Colonic mucosa (tissue), 4 donors: ENCODE data around the gene SPESP1. TPM values are rescaled to one million over a fixed set of nuclear protein-coding genes. Genes with fewer than 3 reads are reported as not detected.

Experiments
- DNase-seq: peaks from one replicate; pipeline ENCODE4 v3.0.0-alpha.2; 2020
- H3K27ac ChIP-seq: fragments of 200-600 bp; one replicate; pipeline ENCODE4 v1.8.0; 2021
- H3K27me3 ChIP-seq: fragments of 200-600 bp; one replicate; pipeline ENCODE4 v1.8.0; 2021
- H3K36me3 ChIP-seq: fragments of 200-600 bp; one replicate; pipeline ENCODE4 v1.8.0; 2021
- H3K4me1 ChIP-seq: fragments of 200-600 bp; one replicate; pipeline ENCODE4 v1.8.0; 2021; ENCODE audit warnings: mild to moderate bottlenecking
- H3K4me3 ChIP-seq: fragments of 200-600 bp; one replicate; pipeline ENCODE4 v1.8.0; 2021
- H3K9ac ChIP-seq, 2 donors: one replicate each; pipeline ENCODE4 v1.7.0; 2013; ENCODE audit warnings: control low read depth in 2 of 2, low read depth in 2 of 2, low read length in 2 of 2
- H3K9me3 ChIP-seq: fragments of 200-600 bp; one replicate; pipeline ENCODE4 v1.8.0; 2021
- CTCF ChIP-seq: fragments of 200-600 bp; IDR thresholded peaks from one replicate; pipeline ENCODE4 v1.8.0; 2022; ENCODE audit warnings: antibody characterized with exemption, mild to moderate bottlenecking
- intact Hi-C: fragments of 100-400 bp; cut with DNase I; formaldehyde crosslinking; loops from one replicate; pipeline ENCODE4 v1.14.1; 2022
- total RNA-seq, 2 donors: library from RNA; stranded (reverse); fragmentation: NEBNext Ultra II Directional in 1 of 2; extraction: Animal tissue kit (Norgen Biotek cat#: 25700) in 1 of 2; gene quantifications; one replicate each; pipeline ENCODE4 v1.2.1, GENCODE V29; 2021
- donor health status: healthy.
- donor health status: DM: no; HTN: no; CAD: no.
- donor health status: DM: no; HTN: no; CAD: no.

Gene SPESP1
- total RNA-seq, 2 donors from 2014 or later: 4.2 to 5.9 TPM

GRCh38 chr15:68933001-68933400 is 2.7 kb downstream of the SPESP1 start:
- Histone ChIP-seq H3K27ac (no peak overlapping the region), H3K36me3 (no peaks in the 10 kb centered on the region), H3K9ac (no peak overlapping the region), H3K27me3 (no peaks in the 10 kb centered on the region), H3K4me1 (no peaks in the 10 kb centered on the region), H3K4me3 (no peak overlapping the region), H3K9me3 (no peaks in the 10 kb centered on the region)
- intact Hi-C loops: no loop called here
- DNase-seq: no peak
- no peak for TF ChIP-seq CTCF

DNA sequence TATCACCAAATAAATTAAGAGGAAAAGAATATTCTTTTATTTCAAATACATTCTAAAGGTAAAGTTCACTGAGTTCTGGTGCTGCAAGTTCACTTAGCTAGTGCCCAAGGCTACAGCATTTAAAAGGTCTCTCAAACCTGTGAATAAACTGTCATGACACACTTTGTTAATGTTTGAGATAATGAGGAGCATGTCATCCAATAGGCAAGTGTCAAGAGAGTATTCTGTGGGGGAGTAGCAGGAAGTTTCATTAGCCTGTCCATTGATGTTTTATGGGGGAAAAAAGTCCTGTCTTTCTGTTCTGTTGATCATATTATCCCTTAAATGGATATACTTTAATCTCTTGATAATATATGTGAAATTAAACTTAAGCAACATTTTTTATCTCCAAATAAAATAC is 4.0 kb downstream of the SPESP1 start:
- intact Hi-C loops: no loop called here
- TF ChIP-seq CTCF: no peak
- Histone ChIP-seq H3K4me3 (no peak overlapping the region), H3K36me3 (no peaks in the 10 kb centered on the region), H3K27me3 (no peaks in the 10 kb centered on the region), H3K4me1 (no peaks in the 10 kb centered on the region), H3K9ac (no peak overlapping the region), H3K9me3 (no peaks in the 10 kb centered on the region), H3K27ac (no peak overlapping the region)
- DNase-seq: no peak

DNA sequence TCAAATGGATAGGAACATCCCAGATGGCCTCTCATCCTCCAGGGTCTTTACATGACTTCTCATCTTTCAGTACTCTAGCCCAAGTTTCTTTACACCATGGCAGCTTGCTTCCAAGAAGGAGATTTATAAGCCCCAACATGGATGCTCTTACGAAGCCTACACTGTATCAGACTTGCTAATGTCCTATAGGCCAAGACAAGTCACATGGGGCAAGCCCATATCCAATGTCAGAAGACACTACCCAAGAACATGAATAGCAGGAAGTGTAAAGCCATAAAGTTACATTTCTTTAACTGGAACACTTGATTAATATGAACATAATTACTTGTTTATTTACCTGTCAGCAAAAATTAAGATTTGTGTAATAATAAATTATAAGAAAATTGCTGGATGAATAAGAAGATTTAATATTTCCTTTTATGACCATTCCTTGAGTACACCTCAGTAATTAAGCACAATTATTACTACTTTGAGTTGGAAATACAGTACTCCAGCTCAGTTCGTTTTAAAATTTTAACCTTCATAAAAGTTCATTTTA is 5.1 kb downstream of the SPESP1 start:
- Histone ChIP-seq H3K27ac (no peak overlapping the region), H3K27me3 (no peaks in the 10 kb centered on the region), H3K9me3 (no peaks in the 10 kb centered on the region), H3K4me1 (no peaks in the 10 kb centered on the region), H3K9ac (no peak overlapping the region), H3K36me3 (no peaks in the 10 kb centered on the region), H3K4me3 (no peak overlapping the region)
- no peak for TF ChIP-seq CTCF
- intact Hi-C loops: no loop called here
- no peak for DNase-seq

DNA sequence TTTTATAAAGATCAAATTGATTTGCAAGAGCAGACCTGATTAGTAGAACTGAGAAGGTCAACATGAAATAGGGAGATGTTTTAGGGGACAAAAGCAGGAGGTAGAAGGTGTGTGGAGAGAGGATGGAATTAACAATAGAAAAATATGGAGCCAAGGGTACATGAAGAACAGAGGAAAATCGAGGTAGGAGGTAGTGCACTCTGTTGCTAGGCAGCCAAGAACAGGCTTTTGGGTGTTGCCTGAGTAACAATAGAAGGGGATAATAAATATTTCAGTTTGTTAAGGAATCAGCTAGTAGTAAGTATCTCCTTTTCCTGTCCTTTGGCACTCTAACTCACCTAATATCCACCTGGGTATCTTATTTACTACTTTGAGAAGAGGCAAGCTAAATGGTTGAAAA is 9.2 kb downstream of the SPESP1 start:
- no peaks in the 10 kb centered on the region for H3K36me3 ChIP-seq
- no peaks in the 10 kb centered on the region for H3K4me1 ChIP-seq
- no peak overlapping the region for H3K9ac ChIP-seq
- no peaks in the 10 kb centered on the region for H3K9me3 ChIP-seq
- H3K27me3 ChIP-seq: no peaks in the 10 kb centered on the region
- TF ChIP-seq CTCF: no peak
- H3K4me3 ChIP-seq: no peak overlapping the region
- no peak overlapping the region for H3K27ac ChIP-seq
- DNase-seq: no peak
- intact Hi-C loops: no loop called here

DNA sequence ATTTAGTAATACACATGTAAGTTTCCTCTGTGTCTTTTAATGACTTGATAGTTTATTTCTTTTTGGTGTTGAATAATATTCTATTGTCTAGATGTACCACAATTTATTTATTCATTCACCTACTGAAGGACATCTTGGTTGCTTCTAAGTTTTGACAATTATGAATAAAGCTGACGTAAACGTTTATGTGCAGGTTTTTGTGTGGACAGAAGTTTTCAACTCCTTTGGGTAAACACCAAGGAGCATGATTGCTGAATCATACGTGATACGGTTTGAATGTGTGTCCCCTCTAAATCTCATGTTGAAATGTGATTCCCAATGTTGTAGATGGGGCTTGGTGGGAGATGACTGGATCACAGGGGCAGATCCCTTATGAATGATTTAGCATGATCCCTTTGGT is 21.5 kb downstream of the SPESP1 start:
- H3K9me3 ChIP-seq: no peaks in the 10 kb centered on the region
- intact Hi-C loops: no loop called here
- H3K27ac ChIP-seq: no peak overlapping the region
- no peak for DNase-seq
- H3K36me3 ChIP-seq: no peaks in the 10 kb centered on the region
- no peak overlapping the region for H3K9ac ChIP-seq
- H3K27me3 ChIP-seq: no peaks in the 10 kb centered on the region
- H3K4me1 ChIP-seq: no peaks in the 10 kb centered on the region
- no peak overlapping the region for H3K4me3 ChIP-seq
- no peak for TF ChIP-seq CTCF

DNA sequence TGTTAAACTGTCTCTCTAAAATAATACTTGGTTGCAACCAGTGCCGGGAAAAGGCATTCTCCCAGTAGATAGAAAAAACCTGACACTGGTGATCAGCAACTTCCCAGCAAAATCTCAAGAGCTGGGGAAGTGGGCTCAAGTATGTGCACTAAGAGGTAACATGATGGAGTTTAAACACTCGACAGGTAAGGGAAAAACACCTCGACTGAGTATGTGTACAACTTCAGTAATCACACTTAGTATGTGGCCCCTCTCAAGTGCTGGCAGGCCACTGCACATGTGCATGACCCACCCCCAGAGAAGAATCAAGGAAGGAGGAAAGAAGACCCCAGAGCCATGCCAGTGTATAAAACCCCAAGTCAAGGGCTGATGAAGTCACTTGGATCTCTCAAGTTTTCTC is 27.4 kb downstream of the SPESP1 start:
- H3K4me3 ChIP-seq: no peak overlapping the region
- no peaks in the 10 kb centered on the region for H3K4me1 ChIP-seq
- no peaks in the 10 kb centered on the region for H3K36me3 ChIP-seq
- H3K27me3 ChIP-seq: no peaks in the 10 kb centered on the region
- no peak overlapping the region for H3K9ac ChIP-seq
- intact Hi-C loops: no loop called here
- no peak for TF ChIP-seq CTCF
- no peak for DNase-seq
- no peaks in the 10 kb centered on the region for H3K9me3 ChIP-seq
- H3K27ac ChIP-seq: no peak overlapping the region
